HG03135 (cell line): Measurements from ENCODE around the gene KIRREL3.

Experiments used
- ATAC-seq: cut with Tn5 transposase; IDR thresholded peaks from one replicate; pipeline ENCODE4 v1.9.1; 2021; ENCODE audit warnings: mild to moderate bottlenecking, moderate library complexity; ENCODE audit not compliant: unreplicated experiment

The KIRREL3 gene

DNA sequence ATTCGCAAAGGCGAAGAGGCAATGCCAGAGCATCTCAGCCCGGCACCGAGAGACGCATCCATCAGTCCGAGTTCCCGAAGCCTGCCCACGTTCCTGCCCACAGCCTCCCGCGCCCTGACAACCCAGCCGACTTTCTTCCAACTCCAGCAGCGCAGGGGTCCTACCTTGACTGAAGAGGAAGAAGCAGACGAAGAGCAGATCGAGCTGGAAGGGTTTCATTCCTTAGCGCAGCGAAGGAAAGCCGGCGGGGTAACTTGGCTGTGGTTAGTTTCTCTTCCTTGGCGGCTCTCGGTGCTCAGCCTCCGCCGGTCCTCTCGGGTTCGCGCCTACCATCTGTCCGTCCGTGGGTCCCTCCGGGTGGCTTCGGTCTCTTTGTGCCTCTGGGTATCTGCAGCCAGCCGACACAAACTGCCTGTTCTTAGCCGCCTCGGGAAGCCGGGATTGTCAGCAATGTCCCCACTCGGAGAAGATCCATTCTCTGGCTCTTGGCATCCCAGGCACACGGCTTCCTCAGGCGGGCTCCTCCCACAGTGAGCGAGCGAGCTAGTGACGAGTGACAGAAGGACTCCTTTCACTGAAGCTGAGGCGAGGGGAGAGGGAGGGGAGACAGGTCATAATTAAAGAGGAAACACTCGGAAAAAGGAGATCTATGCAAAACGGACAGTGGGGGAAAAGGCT is at the start of gene KIRREL3:
KIRREL3 (minus strand) TSS at position 480 of the 678 bp plus-strand sequence.
- no peak for ATAC-seq

- no peak for ATAC-seq
These were observed 49.6 kb upstream of the KIRREL3 start for GRCh38 chr11:127050186-127050585.

DNA sequence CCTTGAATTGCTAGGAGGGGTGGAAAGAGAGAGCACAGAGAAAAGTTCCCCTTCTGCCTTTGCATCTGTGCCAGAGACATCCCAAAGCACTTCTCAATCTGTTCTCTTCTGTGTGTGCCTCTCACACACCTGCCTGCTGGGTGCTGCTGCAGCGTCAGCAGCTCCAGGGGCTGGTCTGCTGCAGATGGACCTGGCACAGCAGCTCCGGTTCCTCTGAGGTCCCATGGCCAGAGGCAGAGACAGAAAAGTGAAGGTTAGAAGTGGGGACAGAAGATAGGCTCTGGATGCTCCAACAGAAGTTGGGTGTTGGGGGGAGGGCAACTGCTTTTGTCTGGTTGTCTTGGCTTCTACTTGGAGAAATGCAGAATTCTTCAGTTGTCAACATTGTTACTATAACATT is 48.9 kb upstream of the KIRREL3 start:
- ATAC-seq: no peak

GRCh38 chr11:127044535-127044934 is 44.0 kb upstream of the KIRREL3 start:
- no peak for ATAC-seq

DNA sequence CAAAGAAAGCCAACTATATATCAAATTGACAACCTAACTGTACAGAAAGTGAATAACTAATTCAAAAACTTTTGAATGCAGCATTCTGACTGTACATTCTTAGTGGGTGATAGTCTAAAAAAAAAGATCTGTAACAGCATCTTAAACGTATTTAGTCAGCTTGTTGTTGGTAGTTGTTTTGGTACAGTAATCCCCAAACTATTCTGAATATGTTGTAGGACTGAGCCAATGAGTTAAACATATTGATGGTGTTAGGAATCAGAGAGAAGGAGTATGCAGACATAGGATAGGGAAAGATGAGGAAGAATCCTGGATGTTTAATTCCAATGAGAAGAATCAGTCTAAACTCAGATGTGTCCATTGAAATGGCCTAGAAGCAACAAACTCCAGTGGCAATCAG is 41.9 kb upstream of the KIRREL3 start:
- ATAC-seq: no peak

DNA sequence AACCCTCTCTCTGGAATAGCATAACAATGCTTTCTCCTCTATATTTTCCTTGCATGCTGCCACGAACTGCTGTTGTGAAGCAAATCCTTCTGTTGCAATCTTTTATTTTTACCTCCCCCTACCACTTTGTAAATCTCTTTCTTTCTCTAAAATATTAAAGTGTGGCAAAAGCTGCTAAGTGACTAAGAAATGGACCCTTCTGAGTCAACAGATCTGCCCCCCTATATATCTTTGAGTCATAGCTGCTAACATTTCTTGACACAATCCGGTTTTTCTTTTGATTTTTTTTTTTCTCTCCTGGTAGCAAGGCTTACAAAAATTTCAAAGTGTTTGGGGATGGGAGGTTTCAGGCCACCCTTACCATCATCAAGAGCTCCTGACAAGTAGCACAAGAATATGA is 39.0 kb upstream of the KIRREL3 start:
- ATAC-seq: no peak

GRCh38 chr11:127037596-127037995 is 37.0 kb upstream of the KIRREL3 start:
- ATAC-seq: no peak

DNA sequence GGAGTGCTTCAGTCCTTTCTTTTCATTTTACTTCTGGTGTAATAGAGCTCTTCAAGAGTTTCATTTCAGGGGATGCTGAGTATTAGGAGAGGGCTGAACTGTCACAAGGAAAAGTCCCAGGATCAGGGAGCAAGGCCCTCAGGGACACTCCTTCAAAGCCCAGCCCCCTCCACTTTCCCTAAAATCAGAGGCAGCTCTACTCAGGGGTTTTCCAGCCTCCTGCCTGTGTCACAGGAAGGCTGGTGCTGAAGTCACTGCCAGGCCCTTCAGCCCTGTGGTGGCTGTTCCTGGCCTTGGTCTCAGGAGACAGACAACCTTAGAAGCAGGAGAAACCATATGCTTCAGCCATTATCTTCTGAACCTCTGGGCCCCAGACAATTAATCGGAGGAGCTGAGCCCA is 36.4 kb upstream of the KIRREL3 start:
- ATAC-seq: no peak

DNA sequence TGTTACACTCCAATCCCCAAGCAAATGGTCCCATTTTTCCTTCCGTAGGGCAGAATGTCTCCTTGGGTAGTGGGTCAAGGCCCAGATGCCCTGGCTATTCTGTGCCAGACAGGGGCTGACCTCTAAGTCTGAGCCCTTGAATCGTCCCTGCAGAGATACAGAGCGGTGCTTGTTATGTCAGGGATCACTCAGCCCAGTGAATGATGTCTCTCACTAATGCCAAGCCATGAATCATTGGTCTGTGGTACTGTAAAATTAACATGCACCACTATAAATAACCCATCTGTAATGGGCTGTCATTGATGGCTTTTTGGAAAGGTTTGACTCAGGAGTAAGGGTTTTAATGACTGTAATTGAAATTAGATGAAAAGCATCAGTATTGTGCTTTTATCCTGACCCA is 35.3 kb upstream of the KIRREL3 start:
- ATAC-seq: no peak

DNA sequence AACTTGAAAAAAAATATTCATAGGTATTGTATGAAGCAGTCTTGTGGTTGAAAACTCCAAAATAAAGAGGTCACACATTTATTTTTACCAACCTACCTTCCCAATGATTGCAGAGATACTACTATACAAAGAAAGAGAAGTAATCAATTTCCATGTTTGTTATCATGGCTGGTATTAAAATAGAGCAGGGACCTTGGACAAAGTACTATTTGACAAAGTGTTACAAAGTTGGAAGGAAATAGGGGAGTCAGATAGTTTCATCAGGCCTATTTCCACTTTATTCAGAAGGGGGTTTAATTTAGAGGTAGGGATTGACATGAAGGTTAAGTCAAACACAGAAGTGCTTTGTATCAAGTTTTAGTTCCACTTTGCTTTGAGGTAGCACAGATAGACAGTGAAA is 34.4 kb upstream of the KIRREL3 start:
- no peak for ATAC-seq

- no peak for ATAC-seq
These were observed 28.1 kb upstream of the KIRREL3 start for GRCh38 chr11:127028648-127029047.

DNA sequence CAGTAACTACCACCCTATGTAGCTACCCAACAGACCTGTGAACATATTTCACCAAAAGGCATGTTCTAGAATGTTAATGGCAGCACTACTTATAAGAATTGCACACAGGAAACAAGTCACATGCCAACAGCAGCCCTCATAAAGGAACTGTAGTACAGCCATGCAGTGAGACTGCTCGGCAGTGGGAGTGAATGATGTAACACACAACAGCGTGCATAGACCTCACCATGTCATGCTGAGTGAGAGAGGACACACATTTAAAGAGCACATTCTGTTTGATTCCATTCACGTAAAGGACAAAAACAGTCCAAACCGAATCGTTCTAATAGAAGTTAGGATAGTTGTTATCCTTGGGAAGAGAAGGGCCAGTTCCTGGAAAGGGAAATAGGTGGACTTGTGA is 27.2 kb upstream of the KIRREL3 start:
- ATAC-seq: no peak

DNA sequence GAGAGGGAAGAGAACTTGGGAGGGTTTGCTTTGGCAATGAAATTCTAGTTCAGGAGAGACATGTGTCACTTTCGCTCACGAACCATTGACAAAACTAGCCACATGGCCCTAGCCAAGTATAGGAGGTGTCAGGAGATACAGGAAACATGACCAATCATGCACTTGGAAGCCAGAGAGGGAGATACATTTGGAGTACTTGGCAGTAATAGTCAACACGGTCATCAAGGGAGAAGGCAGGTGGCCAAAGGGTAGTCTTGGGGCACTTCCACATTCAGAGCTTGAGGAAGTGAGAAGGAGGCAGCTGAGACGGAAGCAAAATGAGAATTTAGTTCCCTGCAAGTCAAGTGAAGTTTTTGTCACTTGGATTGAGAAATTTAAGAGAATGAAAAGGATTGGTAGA is 26.4 kb upstream of the KIRREL3 start:
- no peak for ATAC-seq

GRCh38 chr11:127023991-127024390 is 23.4 kb upstream of the KIRREL3 start:
- no peak for ATAC-seq

DNA sequence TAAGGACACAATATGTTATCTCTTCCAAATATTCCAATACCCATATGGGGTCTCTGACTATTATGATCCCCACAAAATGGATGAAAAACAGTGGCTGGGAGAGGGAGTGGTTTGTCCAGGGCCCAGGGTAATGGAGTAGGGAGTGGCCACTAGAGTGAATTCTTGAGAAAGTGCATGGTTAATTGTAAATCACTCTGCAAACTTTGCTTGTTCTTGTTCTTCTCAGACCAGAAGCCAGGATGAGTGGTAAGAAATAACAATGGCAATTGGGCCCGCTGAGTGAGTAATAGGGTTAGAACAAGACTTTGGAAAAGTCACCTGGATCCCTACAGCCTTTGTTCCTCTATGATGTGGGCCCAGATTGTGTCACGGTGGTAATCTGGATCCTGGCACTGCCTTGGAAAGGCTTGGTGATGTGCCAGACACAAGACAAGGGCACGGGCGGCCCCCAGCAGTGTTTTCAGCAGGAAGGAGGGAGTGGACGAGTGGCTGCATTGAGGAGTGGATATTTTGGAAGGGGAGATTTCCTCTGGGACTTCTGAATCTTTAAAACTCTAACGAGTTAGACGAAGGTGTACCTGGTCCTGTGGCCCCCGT is 18.2 kb upstream of the KIRREL3 start:
- ATAC-seq: no peak

DNA sequence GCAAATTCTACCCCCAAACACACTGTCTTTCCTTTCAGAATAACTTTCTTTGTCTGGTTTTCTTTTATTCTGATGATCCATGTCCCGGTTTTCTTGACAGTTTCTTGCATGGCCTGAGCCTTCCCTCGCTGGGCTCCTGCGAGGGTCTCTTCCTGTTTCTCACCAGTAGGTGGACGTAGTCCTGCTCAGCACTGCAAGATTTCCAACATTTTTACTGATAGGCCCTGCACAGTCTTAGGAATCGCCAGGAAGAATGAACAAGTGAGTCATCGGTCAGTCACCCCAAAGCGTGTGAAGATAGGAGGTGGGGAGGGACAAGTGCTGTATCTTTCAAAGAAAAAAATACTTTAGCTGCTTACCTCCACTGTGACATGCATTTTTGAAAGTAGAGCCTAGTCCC is 16.9 kb upstream of the KIRREL3 start:
- no peak for ATAC-seq

- ATAC-seq: no peak
These were observed 13.0 kb upstream of the KIRREL3 start for GRCh38 chr11:127013550-127013949.

DNA sequence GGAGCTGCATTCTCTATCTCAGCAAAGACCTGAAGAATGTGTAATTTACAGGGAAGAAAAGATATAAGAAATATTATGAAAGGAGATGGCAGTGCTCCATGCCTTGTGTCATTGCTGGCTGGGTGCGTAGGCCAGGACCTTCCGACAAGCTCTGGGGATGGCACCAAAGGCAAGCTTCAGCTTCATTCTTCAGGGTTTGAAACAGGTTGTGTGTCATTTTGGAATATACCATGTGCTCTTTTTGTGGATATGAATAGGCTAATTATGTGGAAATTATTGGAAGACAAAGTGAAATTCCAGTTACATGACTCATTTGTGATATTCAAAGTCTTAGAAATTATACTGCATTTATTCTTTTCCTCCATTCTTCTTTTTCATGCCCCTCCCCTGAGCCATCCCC is 5.7 kb upstream of the KIRREL3 start:
- no peak for ATAC-seq

GRCh38 chr11:127003260-127003981 is 2.9 kb upstream of the KIRREL3 start:
- ATAC-seq: no peak

GRCh38 chr11:127002669-127003259 is 2.2 kb upstream of the KIRREL3 start:
- ATAC-seq: no peak

DNA sequence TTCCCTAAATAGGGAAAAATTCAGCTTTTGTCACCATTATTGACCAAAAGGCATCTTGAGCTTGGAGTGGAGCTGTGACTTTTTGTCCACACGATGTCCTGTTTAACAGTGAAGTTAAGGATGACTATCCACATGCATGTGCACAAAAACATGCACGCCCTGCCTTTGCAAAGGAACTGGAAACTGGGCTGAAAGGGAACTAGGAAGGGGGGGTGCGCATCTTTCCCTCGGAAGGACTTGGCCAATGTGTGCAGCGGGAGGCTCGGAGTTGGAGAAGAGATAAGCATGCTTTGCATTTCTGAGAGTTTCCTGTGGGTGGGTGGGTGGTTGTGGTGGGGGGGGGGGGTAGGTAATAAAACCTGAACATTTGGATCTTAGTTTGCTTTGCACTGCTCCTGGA is 411 bp upstream of the KIRREL3 start:
- no peak for ATAC-seq

DNA sequence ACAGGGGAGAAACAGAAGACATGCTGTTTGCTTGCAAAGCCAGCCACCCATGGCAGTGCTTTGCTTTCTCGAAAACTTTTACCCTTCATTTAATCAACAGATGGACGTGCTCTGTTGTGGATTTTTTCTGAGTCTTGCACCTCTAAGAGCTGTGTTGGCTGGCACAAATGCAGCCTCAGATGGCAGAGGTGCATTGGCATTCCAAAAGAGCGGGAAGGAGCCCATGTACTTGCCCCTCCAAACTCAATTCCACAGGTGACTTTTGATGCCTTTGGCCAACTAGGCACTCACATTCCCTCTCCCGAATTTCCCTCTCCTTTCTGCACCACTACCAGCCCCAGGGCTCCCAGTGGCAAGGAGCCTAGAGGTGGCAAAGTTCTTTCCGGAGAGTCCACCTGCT is 1.2 kb downstream of the KIRREL3 start:
- no peak for ATAC-seq
